Endodermal cell (in vitro differentiated cells): Measurements from ENCODE around the gene ACRBP. TPM values are rescaled to one million over a fixed set of nuclear protein-coding genes. Genes with fewer than 3 reads are reported as not detected.

Experiments
- DNase-seq: peaks from one replicate; pipeline ENCODE4 v3.0.0-alpha.2; 2017
- H3K27ac ChIP-seq: 2 replicates; pipeline ENCODE4 v1.5.1; 2013; ENCODE audit warnings: mild to moderate bottlenecking, low read depth, low read length, moderate library complexity
- H3K27me3 ChIP-seq: 2 replicates; pipeline ENCODE4 v1.6.1; 2013; ENCODE audit warnings: mild to moderate bottlenecking, low read length, moderate library complexity; ENCODE audit not compliant: insufficient read depth, control insufficient read depth, poor library complexity, severe bottlenecking
- H3K36me3 ChIP-seq: 2 replicates; pipeline ENCODE4 v1.7.0; 2013; ENCODE audit warnings: mild to moderate bottlenecking, low read length, moderate library complexity; ENCODE audit not compliant: control insufficient read depth, insufficient read depth
- H3K4me1 ChIP-seq: one replicate; pipeline ENCODE4 v1.7.0; 2013; ENCODE audit warnings: low read length; ENCODE audit not compliant: control insufficient read depth, insufficient read depth
- H3K4me3 ChIP-seq: 2 replicates; pipeline ENCODE4 v1.5.1; 2013; ENCODE audit warnings: mild to moderate bottlenecking, low read length, moderate library complexity
- H3K9ac ChIP-seq: 2 replicates; pipeline ENCODE4 v1.6.1; 2013; ENCODE audit warnings: mild to moderate bottlenecking, low read length, moderate library complexity; ENCODE audit not compliant: poor library complexity, severe bottlenecking; ENCODE audit errors: extremely low read depth
- H3K9me3 ChIP-seq: 2 replicates; pipeline ENCODE4 v1.6.1; 2013; ENCODE audit warnings: mild to moderate bottlenecking, low read length, moderate library complexity; ENCODE audit not compliant: control insufficient read depth
- H3K27ac Mint-ChIP-seq: 2 replicates; pipeline ENCODE4 v1.8.0; 2020; ENCODE audit warnings: mixed read lengths
- H3K27me3 Mint-ChIP-seq: 2 replicates; pipeline ENCODE4 v1.8.0; 2021; ENCODE audit warnings: mild to moderate bottlenecking, mixed read lengths; ENCODE audit not compliant: insufficient read depth
- H3K36me3 Mint-ChIP-seq: 2 replicates; pipeline ENCODE4 v1.8.0; 2020; ENCODE audit warnings: low read depth, mixed read lengths
- H3K4me1 Mint-ChIP-seq: 2 replicates; pipeline ENCODE4 v1.8.0; 2020; ENCODE audit warnings: mixed read lengths
- H3K4me3 Mint-ChIP-seq: 2 replicates; pipeline ENCODE4 v1.8.0; 2020; ENCODE audit warnings: mild to moderate bottlenecking, moderate library complexity, mixed read lengths
- H3K9me3 Mint-ChIP-seq: 2 replicates; pipeline ENCODE4 v1.8.0; 2020; ENCODE audit warnings: mild to moderate bottlenecking, mixed read lengths
- WGBS, 2 experiments: methylation state at CpG; one replicate each; pipeline versions ENCODE4 v1.1.5 to v1.1.7; 2013; ENCODE audit warnings: missing lambda C conversion rate in 2 of 2, mixed read lengths in 1 of 2; ENCODE audit not compliant: insufficient coverage in 1 of 2, insufficient read length in 1 of 2; 5-methylcytosine and 5-hydroxymethylcytosine counted together
- total RNA-seq, 2 donors: library from RNA; stranded (reverse); fragmentation: NEBNext Ultra II Directional in 1 of 2; extraction: Animal tissue kit (Norgen Biotek cat#: 25700) in 1 of 2; gene quantifications; 2 replicates in 1 of 2; 3 replicates in 1 of 2; pipeline ENCODE4 v1.2.1, GENCODE V29; 2021
- TF ChIP-seq, protein P1 (sequence below): fragments of 200-600 bp; sonication (generic); conservative IDR thresholded peaks from 2 replicates; pipeline ENCODE4 v1.5.0; 2021; ENCODE audit warnings: antibody characterized with exemption, mild to moderate bottlenecking

Gene ACRBP
- total RNA-seq, 2 donors from 2014 or later = 1.9 to 3.9 TPM

DNA sequence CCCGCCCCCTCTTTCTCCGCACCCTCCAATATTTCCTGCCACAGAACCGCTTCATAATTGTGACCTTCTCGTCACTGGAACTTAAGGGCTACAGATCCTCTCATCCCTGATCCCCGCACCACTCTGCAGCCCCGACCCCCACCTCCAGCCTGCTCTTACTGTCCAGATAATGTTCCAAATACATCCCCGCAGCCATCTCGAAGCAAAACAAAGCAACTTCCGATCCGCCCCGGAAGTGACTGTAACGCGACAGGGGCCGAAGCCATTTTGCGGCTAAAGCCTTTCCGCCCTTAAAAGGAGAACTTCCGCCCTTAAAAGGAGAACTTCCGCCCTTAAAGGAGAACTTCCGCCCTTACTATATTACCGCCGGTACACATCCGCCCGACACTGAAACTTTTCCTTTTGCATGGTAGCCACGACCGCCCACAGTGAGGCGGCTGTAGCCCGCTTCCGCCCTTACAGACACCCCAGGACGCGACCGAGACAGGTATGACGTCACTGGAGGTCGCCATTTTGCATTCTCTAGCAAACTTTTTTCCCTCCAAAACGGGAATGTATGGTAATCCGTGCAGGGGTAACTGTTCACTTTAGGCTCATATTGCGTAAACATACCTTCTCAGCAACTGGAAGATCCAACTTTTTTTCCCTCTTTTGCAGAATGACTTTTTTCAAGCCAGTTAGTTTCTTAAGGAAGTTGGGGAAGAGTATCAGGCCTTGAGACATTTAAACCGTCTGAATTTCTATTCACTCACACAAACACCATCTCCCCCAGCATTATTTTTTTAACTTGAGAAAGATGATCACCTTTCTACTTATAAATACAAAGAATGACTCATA lies 15.9 kb upstream of the ACRBP start, which contains the start of gene ING4:
Gene ING4 (minus strand): TSS at position 214 of the 837 bp plus-strand sequence. CDS start 18 bp downstream, at position 196.
- Mint-ChIP-seq H3K36me3 (peaks cover 30% of the 10 kb centered on the region), H3K4me3 (peak within 1 kb of the TSS; percentile 83), H3K27me3 (no peaks in the 10 kb centered on the region), H3K27ac (peak within 1 kb of the TSS; percentile 98), H3K9me3 (no peaks in the 10 kb centered on the region), H3K4me1 (peaks cover 10% of the 10 kb centered on the region)
- Histone ChIP-seq H3K4me3 (peak within 1 kb of the TSS; percentile 90), H3K27ac (peak within 1 kb of the TSS; percentile 89), H3K4me1 (peaks cover 2% of the 10 kb centered on the region), H3K9me3 (no peaks in the 10 kb centered on the region), H3K27me3 (no peaks in the 10 kb centered on the region), H3K9ac (peak within 1 kb of the TSS; percentile 85), H3K36me3 (peaks cover 23% of the 10 kb centered on the region)
- 0 to 3% methylated on average over 14 to 37 of the region's 37 CpGs for WGBS, 2 experiments
- peak; percentile 99 for DNase-seq
- TF ChIP-seq, protein P1, sequence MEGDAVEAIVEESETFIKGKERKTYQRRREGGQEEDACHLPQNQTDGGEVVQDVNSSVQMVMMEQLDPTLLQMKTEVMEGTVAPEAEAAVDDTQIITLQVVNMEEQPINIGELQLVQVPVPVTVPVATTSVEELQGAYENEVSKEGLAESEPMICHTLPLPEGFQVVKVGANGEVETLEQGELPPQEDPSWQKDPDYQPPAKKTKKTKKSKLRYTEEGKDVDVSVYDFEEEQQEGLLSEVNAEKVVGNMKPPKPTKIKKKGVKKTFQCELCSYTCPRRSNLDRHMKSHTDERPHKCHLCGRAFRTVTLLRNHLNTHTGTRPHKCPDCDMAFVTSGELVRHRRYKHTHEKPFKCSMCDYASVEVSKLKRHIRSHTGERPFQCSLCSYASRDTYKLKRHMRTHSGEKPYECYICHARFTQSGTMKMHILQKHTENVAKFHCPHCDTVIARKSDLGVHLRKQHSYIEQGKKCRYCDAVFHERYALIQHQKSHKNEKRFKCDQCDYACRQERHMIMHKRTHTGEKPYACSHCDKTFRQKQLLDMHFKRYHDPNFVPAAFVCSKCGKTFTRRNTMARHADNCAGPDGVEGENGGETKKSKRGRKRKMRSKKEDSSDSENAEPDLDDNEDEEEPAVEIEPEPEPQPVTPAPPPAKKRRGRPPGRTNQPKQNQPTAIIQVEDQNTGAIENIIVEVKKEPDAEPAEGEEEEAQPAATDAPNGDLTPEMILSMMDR = no peak

GRCh38 chr12:6662602-6662905 lies 15.3 kb upstream of the ACRBP start:
- Histone ChIP-seq H3K4me3 (peak overlapping the region; percentile 90), H3K27ac (peak overlapping the region; percentile 89), H3K9me3 (no peaks in the 10 kb centered on the region), H3K4me1 (peaks cover 2% of the 10 kb centered on the region), H3K27me3 (no peaks in the 10 kb centered on the region), H3K9ac (peak overlapping the region; percentile 85), H3K36me3 (peaks cover 17% of the 10 kb centered on the region)
- no peak for DNase-seq
- Mint-ChIP-seq H3K4me1 (peaks cover 10% of the 10 kb centered on the region), H3K36me3 (peaks cover 26% of the 10 kb centered on the region), H3K27ac (peak overlapping the region; percentile 98), H3K27me3 (no peaks in the 10 kb centered on the region), H3K4me3 (peak overlapping the region; percentile 83), H3K9me3 (no peaks in the 10 kb centered on the region)
- 0 to 2% methylated on average over 3 to 10 of the region's 10 CpGs for WGBS, 2 experiments
- TF ChIP-seq, protein P1 = no peak

DNA sequence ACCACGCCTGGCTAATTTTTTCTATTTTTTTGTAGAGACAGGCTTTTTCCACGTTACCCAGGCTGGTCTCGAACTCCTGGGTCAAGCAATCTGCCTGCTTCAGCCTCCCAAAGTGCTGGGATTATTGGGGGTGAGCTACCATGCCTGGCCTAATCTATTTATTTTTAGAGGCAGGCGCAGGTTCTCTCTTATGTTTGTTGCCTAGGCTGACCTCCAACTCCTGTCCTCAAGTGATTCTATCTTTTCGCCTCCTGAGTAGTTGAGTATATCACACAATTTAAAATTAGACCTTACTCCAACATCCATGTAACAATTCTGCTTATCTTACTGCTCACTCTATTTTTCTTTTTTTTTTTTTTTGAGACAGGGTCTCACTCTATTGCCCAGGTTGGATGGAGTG lies 6.8 kb upstream of the ACRBP start:
- H3K9me3 Mint-ChIP-seq = no peaks in the 10 kb centered on the region
- no peaks in the 10 kb centered on the region for H3K27me3 ChIP-seq
- H3K4me3 ChIP-seq = no peak overlapping the region
- no peak overlapping the region for H3K9ac ChIP-seq
- H3K4me3 Mint-ChIP-seq = no peak overlapping the region
- H3K27me3 Mint-ChIP-seq = no peaks in the 10 kb centered on the region
- no peaks in the 10 kb centered on the region for H3K4me1 Mint-ChIP-seq
- peak overlapping the region; percentile 2 for H3K27ac Mint-ChIP-seq
- WGBS, 2 experiments = 88 to 93% methylated on average over 4 to 5 of the region's 5 CpGs
- H3K9me3 ChIP-seq = no peaks in the 10 kb centered on the region
- peaks cover 50% of the 10 kb centered on the region for H3K36me3 ChIP-seq
- TF ChIP-seq, protein P1 = no peak
- no peaks in the 10 kb centered on the region for H3K4me1 ChIP-seq
- no peak for DNase-seq
- H3K36me3 Mint-ChIP-seq = peaks cover 73% of the 10 kb centered on the region
- H3K27ac ChIP-seq = no peak overlapping the region
